GM19240 (cell line): ENCODE results near the gene ZNF280C.
"Not testable (repeated sequence)": the region's sequence is repeated elsewhere in the genome, so short reads cannot be mapped to it uniquely, and the experiment has no call there.

Experiments
- DNase-seq: peaks from one replicate; pipeline ENCODE4 v3.0.0; 2011; ENCODE audit warnings: low spot score; ENCODE audit not compliant: insufficient read length

Gene ZNF280C

DNA sequence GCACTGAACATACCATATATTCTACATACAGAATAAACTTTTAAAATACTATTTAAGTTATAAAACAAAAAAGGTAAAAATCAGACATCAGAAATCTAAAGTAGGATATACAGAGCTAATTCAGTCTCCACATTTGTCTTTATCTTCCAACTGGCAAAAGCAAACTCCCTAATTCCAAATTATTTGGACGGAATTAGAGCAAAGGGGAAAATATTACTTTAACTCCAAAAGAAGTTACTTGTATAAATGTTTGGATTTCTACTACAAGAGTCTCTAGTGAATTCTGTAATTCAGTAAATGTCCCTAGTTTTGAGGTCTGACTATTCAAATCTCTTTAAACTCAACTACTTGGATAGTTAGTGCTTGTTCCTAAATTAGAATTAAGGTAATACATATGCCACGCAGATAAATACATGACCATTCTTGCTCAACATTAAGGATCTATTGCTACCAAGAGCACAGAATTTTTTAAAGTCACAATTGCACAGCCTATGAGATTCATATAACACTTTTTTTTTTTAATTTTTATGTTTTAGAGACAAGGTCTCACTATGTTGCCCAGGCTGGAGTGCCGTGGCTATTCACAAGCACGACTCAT, 7.3 kb downstream of the ZNF280C start:
- no peak for DNase-seq

DNA sequence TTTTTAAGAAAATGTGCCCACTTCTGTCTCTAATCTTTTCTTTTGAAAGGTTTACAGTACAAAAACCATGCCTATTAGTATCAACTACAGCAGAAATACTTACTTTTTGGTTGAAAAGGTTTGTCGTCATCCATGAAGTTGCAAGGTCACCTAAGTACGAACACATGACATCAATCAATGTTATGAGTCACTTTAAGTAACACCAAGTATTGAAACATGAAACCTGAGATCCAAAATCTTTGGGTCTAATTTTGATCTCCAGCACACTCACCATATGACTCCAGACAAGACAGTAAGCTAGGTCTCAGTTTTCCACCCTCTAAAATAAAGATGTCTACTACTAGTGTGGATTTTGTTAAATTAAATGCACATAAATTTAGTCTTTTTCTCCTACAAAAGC, 8.4 kb downstream of the ZNF280C start:
- DNase-seq = no peak

DNA sequence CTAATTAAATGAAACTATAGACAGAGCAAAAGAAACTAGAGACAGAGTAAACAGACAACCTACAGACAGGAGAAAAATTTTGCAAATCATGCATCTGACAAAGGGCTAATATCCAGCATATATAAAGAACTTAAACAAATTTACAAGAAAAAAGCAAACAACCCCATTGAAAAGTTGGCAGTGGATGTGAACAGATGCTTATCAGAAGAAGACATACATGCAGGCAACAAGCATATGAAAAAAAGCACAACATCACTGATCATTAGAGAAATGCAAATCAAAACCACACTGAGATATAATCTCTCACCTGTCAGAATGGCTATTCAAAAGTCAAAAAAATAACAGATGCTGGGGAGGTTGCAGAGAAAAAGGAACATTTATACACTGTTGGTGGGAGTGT, 14.8 kb downstream of the ZNF280C start:
- no peak for DNase-seq

- DNase-seq = no peak
Observed at GRCh38 chrX:130251671-130252070, 17.0 kb downstream of the ZNF280C start.

DNA sequence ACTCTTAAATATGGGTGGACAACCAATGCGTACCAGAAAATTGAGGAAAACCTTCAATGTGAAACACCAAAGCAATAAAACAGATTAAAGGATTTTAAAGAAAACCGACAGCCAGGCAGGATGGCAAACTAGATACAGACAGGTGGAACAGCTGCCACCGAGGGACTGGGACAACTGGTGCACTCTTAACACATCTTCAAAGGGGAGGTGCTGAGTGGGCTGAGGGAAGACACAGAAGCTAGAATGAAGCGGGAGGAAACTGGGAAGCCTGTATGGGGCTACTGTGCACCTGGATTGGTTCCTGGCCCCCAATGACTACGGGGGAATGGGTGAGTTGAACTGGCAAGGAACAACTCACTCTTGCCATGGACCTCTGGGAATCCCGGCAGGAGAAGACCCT, 20.7 kb downstream of the ZNF280C start:
- DNase-seq = no peak

- no peak for DNase-seq
Observed at GRCh38 chrX:130246084-130246483, 22.6 kb downstream of the ZNF280C start.

DNA sequence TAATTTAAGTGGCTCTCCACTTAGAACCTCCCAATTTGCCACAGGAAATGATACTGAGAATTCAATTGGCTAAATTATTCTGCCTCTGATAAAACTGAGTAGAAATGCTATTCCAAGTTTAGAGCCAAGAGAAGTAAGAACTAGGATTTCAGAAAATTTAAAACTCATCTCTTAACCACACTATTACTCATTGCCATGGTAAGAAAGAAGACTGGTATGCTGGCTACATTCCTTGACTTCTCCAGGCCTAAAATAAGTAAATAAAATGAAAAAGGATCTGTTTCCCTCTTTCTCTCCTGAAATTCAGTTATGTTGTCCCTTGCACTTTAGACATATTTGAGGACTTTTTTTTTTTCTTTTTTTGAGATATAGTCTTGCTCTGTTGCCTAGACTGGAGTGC, 23.3 kb downstream of the ZNF280C start:
- no peak for DNase-seq

DNA sequence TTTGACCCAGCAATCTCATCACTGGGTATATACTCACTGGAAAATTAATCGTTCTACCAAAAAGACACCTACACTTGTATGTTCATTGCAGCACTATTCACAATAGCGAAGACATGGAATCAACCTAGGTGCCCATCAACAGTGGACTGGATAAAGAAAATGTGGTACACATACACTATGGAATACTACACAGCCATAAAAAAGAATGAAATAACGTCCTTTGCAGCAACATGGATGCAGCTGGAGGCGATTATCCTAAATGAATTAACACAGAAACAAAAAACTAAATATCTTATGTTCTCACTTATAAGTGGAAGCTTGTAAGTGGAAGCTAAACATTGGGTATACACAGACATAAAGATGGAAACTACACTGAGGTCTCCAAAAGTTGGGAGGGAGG, 37.5 kb downstream of the ZNF280C start:
- not testable (repeated sequence) for DNase-seq

- DNase-seq = no peak
Observed at GRCh38 chrX:130228871-130229270, 39.8 kb downstream of the ZNF280C start.

DNA sequence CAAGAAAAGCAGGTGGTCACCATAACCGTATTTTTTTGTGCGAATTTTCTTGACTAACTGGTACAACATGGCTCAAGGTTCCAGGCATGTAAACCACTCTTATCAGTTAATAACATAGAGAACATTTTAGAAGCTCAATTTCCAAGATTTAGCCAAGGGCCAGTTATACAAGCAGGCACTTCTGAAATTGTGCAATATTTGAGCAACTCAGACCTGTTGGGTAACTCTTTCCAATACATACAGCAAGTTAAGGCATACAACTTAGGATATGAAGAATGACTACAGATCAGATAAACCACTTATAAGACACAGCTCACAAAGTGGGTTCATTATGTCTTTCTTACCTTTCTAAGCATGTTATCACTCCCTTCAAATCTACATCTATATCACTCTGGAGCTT, 43.9 kb downstream of the ZNF280C start:
- no peak for DNase-seq

DNA sequence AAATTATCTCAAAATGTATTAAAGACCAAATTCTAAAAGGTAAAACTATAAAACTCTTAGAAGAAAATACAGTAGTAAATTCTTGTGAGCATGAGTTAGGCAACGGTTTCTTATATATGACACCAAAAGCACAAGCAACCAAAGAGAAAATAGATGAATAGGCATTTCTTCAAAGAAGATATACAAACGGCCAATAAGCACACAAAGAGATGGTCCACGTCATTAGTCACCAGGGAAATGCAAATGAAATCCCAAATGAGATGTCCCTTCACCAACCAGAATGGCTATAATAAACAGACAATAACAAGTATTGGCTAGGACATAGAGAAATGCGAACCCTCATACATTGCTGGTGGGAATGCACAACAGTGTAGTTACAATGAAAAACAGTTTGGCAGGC, 52.4 kb downstream of the ZNF280C start:
- no peak for DNase-seq

- no peak for DNase-seq
Observed at GRCh38 chrX:130213376-130213775, 55.3 kb downstream of the ZNF280C start.

DNA sequence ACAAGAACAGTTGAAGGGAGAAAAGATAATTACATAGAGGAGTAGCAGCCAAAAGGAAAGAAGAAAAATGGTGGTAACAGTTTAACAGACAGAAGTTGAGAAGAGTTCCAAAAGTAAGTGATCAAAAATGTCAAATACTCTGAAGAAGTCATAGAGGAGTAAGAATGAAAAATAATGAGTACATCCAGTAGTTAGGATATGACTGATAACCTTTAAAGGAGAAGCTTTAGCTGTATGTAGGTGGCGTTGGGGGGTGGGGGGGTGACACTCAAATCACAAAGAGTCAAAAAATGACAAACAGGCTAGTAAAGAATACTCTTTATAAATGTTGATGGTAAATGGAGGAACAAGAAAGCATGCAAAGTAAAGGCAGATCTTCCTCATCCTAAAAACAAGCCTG, 56.3 kb downstream of the ZNF280C start:
- DNase-seq = no peak

DNA sequence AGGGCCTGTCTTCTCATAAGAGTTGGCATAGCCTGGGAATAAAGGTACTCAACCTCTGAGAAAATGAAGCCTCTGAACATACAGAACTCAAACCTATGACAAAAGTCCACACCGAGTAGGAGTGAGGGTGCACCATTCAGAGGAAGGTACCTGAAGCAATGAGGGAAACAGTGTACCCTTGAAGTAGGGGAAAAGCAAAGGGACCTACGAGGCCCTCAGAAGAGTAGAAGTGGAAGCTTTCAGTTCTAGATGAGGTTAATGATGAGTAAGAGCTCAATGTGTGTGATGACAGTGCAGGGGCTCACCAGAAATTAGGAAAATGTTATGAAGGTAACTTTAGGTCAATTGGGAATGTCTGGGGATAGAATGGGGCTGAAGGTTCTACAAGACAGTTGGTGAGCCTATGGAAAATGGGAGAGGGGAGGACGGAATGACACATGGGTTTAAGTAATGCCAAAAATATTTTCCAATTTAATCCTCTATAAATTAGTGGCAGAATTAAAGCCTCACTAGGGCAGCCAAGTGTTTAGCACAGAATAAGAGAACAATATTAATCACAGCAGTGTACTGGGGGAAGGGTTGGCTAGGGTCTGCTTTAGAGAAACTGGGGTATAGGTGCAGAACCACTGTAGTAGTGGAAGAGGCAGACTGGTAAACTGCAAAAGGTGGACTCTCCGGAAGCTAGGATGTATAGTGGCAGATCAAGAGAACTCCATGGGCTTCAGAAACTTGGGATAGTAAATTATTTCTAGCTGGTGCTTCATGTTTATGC, 57.1 kb downstream of the ZNF280C start:
- no peak for DNase-seq

DNA sequence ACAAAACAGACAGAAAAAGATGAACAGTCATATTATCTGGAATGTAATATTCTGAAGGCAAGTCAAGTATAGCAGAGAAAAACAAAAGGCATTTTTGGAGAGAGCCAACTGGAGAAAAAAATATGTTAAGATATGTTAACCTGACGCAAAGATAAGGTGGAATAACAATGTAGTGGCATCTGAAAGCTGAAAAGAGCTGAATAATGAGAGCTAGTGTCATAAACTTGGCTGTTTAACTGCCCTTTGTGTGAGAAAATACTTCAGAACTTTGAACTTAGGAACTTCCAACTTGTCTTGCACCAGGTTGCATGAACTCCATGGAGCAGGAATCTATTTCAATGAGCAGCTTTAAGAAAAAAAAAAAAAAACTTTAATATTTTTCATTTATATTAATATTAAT, 64.1 kb downstream of the ZNF280C start:
- no peak for DNase-seq

DNA sequence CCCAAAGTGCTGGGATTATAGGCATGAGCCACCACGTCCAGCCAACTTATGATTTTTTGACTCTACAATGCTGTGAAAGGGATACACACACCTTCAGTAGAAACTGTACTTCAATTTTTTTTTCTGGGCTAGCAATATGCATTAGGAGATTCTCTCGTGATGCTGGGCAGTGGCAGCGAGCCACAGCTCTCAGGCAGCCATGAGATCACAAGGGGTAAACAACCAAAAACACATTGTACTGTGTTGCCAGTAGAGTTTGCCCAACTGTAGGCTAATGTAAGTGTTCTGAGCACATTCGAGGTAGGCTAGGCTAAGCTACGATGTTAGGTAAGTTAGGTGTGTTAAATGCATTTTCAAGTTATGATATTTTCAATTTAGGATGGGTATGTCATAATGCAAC, 71.2 kb downstream of the ZNF280C start:
- DNase-seq = no peak

DNA sequence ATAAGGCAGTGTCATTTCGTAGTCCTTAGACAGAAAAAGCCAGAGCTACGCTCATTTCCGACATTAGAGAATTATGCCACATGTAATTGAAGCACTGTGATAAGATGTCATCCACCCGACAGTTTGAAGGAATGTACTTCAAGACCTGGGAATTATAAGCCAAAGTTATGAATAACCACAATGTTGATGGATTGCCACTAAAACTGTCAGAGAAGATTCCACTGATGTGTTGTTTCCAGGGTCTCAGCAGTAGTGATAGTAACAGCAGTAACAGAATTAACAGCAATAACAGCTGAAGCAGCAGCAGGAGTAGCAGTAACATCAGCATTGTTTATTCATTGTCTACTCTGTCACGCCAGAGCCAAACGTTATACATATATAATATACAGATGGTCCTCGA, 72.2 kb downstream of the ZNF280C start:
- no peak for DNase-seq

DNA sequence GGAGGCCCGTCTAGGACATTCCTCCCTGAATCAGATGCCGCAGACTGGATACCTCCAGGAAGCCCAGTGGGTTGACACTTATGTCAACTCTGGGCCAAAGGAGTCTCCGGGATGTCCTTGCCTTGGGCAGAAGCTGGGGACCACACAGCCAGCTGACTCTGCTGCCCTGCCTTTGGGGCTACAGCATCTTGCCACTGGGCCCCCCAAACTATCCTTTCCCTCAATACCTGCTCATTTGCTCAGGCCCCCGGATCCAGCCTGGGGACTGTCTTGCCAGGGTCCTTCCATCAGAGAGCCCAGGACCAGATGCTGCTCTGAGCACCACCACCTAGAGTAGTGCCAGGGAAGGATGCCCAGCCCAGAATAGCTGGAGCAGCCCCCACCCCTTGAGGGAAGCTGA, 77.9 kb downstream of the ZNF280C start:
- no peak for DNase-seq

GRCh38 chrX:130186651-130187050, 82.0 kb downstream of the ZNF280C start:
- no peak for DNase-seq

- no peak for DNase-seq
Observed at GRCh38 chrX:130184857-130185256, 83.8 kb downstream of the ZNF280C start.

DNA sequence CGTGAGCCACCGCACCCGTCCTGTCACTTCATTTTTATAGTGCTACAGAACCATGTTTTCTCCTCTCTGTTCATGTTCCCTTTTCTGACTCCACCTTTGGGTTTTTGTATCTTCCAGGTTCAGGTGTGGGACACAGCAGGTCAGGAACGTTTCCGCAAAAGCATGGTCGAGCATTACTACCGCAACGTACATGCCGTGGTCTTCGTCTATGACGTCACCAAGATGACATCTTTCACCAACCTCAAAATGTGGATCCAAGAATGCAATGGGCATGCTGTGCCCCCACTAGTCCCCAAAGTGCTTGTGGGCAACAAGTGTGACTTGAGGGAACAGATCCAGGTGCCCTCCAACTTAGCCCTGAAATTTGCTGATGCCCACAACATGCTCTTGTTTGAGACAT, 84.5 kb downstream of the ZNF280C start:
- no peak for DNase-seq

- DNase-seq = no peak
Observed at GRCh38 chrX:130179579-130180215, 89.0 kb downstream of the ZNF280C start.

- DNase-seq = no peak
Observed at GRCh38 chrX:130179170-130179569, 89.5 kb downstream of the ZNF280C start.
